ENCODE results near the gene PHACTR2. TPM values are rescaled to one million over a fixed set of nuclear protein-coding genes. Genes with fewer than 3 reads are reported as not detected.
A peak's percentile ranks its signal among the peaks of the same experiment; 100 is the strongest.

The PHACTR2 gene
- total and polyA plus RNA-seq, 9 donors = 19.5 to 66.5 (median 34.4) TPM

DNA sequence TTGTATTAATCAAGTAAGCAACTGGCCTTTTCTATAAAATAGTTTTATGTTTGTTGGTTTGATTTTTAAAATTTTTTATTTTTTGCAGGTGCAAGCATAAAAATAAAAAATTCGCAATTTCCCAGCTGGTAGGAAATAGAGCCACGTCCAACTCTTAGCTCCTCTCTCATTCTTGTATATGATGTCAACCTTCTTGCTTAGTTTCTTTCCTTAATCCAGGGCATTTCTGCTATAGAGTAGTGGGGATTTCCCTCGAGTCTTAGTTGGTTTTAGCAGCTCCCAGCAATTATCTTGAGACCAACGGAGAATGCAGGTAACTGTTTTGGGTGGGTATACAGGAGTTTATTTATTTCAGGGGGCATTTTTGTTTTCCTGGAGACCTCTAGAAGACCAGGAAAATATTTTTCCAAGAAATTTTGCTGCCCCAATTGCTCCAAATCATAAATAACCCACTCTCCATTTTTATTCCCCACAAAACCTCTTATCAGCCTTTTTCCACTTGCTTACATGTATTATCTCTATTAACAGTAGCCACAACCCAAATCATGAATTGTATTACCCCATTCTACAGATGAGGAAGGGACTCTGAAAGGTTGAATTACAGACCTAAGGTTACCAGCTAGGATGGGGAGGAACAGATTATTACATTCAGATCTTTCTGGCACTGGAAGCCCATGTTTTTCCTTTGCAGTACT lies 18.4 kb downstream of the PHACTR2 start:
- H3K4me1 ChIP-seq (ENCODE audit: control insufficient read depth, insufficient read depth, low read length) = peaks cover 39% of the 10 kb centered on the region
- H3K4me3 ChIP-seq (ENCODE audit: low read length) = no peak overlapping the region
- H3K27me3 ChIP-seq (ENCODE audit: control insufficient read depth, insufficient read depth, low read length) = no peaks in the 10 kb centered on the region
- no peaks in the 10 kb centered on the region for H3K9me3 ChIP-seq (replicated peaks; ENCODE audit: control insufficient read depth, low read depth, low read length)
- peak; percentile 90 for DNase-seq
- H3K27ac ChIP-seq (ENCODE audit: low read length) = peak overlapping the region; percentile 93
- no peaks in the 10 kb centered on the region for H3K36me3 ChIP-seq (ENCODE audit: control insufficient read depth, insufficient read depth, low read length)
- no CpG with 5 or more reads among the region's 4 CpGs for WGBS (ENCODE audit: insufficient coverage)

DNA sequence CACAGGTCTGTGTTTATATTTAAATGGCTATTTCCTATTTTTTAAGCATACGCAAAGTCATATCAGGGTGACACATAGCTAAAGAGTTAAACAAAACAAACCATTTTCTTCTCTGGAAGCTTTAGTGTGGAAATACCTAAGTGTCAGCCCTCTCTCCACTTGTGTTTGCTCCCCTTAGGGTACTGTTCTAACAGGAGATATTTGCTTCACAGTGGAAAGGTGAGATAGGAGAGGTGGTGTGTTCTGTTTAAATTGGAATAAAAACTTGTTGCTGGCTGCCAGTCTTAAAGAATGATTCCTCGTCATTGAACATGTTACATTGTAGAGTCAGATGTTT lies 18.9 kb downstream of the PHACTR2 start:
- H3K36me3 ChIP-seq (ENCODE audit: control insufficient read depth, insufficient read depth, low read length) = no peaks in the 10 kb centered on the region
- no peaks in the 10 kb centered on the region for H3K9me3 ChIP-seq (replicated peaks; ENCODE audit: control insufficient read depth, low read depth, low read length)
- no peaks in the 10 kb centered on the region for H3K27me3 ChIP-seq (ENCODE audit: control insufficient read depth, insufficient read depth, low read length)
- no peak for DNase-seq
- peaks cover 43% of the 10 kb centered on the region for H3K4me1 ChIP-seq (ENCODE audit: control insufficient read depth, insufficient read depth, low read length)
- H3K27ac ChIP-seq (ENCODE audit: low read length) = peak overlapping the region; percentile 93
- WGBS (ENCODE audit: insufficient coverage) = no CpG with 5 or more reads among the region's 2 CpGs
- H3K4me3 ChIP-seq (ENCODE audit: low read length) = no peak overlapping the region

DNA sequence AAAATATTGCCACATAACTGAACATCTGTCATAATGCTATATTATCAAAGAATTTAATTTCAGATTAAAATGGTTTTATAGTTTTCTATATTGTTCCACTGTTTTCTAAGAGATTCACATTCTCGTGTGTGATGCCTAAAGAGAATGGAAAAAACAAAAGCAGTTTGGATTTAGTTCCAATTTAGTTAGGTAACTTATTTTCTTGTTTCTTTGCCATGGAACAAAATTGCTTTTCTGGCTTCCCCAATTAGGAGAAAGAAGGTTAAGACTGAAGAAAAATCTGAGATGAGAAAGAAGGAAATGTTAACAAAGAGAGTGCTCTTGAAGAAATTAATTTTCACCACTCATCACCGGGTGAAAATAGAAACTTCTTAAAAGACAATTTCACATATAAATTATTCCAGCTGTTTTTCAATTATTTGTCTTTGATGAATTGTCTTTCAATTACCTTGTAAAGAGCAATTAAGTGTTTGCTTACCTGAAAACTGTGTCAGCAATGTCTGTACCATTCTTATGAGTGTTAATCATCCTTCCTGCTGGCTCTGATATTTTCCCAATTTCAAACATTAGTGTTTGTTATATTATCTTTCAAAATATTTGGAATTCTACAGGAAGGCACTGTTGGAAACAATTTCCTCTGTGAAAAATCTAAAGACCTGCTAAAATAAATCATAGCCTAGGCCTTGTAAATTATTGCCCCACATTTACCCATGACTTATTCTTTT lies 19.5 kb downstream of the PHACTR2 start:
- no CpG with 5 or more reads among the region's 2 CpGs for WGBS (ENCODE audit: insufficient coverage)
- peak; percentile 94 for DNase-seq
- peaks cover 40% of the 10 kb centered on the region for H3K4me1 ChIP-seq (ENCODE audit: control insufficient read depth, insufficient read depth, low read length)

DNA sequence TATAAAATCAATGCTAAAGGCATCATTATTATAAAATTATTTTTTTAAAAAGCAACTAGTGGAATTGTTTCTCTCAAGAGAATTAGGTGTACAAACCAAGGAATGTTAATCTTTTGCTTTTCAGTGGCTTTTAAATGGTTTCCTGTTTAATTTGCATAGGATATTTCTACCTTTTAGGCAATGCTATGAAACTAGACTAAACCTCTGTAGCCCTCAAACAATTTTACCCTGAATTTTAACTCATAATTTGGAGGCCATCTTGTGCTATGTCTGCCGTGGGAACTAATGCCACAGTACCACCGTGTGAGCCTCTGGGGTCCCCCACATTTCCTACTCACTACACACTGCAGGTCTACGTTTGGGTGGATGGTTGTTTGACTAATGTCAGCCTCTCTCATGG lies 20.6 kb downstream of the PHACTR2 start:
- no peak for DNase-seq
- no peaks in the 10 kb centered on the region for H3K9me3 ChIP-seq (replicated peaks; ENCODE audit: control insufficient read depth, low read depth, low read length)
- H3K36me3 ChIP-seq (ENCODE audit: control insufficient read depth, insufficient read depth, low read length) = no peaks in the 10 kb centered on the region
- no peaks in the 10 kb centered on the region for H3K27me3 ChIP-seq (ENCODE audit: control insufficient read depth, insufficient read depth, low read length)
- H3K4me3 ChIP-seq (ENCODE audit: low read length) = no peak overlapping the region
- peak overlapping the region; percentile 93 for H3K27ac ChIP-seq (ENCODE audit: low read length)
- H3K4me1 ChIP-seq (ENCODE audit: control insufficient read depth, insufficient read depth, low read length) = peaks cover 36% of the 10 kb centered on the region
- WGBS (ENCODE audit: insufficient coverage) = no CpG with 5 or more reads among the region's 3 CpGs

More for the DNA sequence above, 19.5 kb downstream of the PHACTR2 start:
- Histone ChIP-seq H3K27ac (ENCODE audit: low read length) (peak overlapping the region; percentile 93), H3K36me3 (ENCODE audit: control insufficient read depth, insufficient read depth, low read length) (no peaks in the 10 kb centered on the region), H3K4me3 (ENCODE audit: low read length) (no peak overlapping the region), H3K9me3 (replicated peaks; ENCODE audit: control insufficient read depth, low read depth, low read length) (no peaks in the 10 kb centered on the region), H3K27me3 (ENCODE audit: control insufficient read depth, insufficient read depth, low read length) (no peaks in the 10 kb centered on the region)

DNA sequence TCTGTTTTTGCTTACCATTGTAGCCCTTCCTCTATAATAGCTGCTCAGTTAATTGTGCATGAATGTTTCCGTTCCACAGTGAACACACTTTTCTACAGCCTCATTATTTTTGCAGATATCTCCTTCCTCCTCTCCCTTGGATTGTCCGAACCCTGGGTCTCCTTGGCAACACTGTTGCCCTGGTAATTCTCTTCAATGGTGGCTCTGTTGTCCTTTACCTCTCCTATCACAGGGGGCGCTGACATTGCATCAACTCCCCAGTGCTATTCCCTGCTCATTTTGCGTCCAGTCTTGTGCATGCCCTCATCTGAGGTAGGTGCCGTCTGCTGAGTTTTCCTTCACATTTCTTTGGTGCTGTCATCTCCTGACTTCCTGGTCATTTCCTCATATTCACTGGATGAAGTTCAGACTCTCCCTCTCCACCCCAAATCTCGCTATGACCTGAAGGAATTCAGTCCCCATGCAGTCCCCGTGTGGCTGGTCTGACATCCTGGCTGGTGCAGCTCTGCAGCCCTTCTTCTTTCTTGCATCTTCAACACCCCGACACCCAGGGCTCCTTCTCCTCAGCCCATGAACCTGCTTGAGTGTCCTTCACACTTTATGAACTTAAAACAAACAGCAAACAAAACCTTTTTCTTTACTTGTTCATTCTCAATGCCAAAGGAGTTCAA lies 21.1 kb downstream of the PHACTR2 start:
- no peak overlapping the region for H3K4me3 ChIP-seq (ENCODE audit: low read length)
- no peaks in the 10 kb centered on the region for H3K9me3 ChIP-seq (replicated peaks; ENCODE audit: control insufficient read depth, low read depth, low read length)
- H3K4me1 ChIP-seq (ENCODE audit: control insufficient read depth, insufficient read depth, low read length) = peaks cover 35% of the 10 kb centered on the region
- no peak for DNase-seq
- H3K27ac ChIP-seq (ENCODE audit: low read length) = peak overlapping the region; percentile 93
- 87% methylated on average over 8 of the region's 8 CpGs for WGBS (ENCODE audit: insufficient coverage)
- no peaks in the 10 kb centered on the region for H3K36me3 ChIP-seq (ENCODE audit: control insufficient read depth, insufficient read depth, low read length)
- no peaks in the 10 kb centered on the region for H3K27me3 ChIP-seq (ENCODE audit: control insufficient read depth, insufficient read depth, low read length)

DNA sequence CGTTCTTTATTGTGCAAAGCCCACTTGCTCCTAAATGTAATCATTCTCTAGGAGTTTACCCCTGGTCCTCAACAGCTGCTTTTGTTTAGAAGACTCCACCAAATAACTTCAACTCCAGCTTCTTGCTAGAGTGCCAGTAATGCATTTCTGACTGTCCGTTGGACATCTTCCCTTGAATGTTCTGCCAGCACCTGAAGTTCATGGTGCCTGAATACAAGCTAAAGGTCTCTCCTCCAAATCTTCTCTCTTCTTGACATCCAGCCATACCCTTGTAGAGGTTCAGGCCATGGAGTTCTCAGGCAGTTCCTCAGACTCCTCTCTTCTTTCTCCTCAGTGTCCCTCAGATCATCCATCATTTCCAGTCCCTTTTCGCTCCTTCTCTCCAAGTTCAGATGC lies 21.7 kb downstream of the PHACTR2 start:
- no peaks in the 10 kb centered on the region for H3K27me3 ChIP-seq (ENCODE audit: control insufficient read depth, insufficient read depth, low read length)
- H3K27ac ChIP-seq (ENCODE audit: low read length) = peak overlapping the region; percentile 93
- H3K36me3 ChIP-seq (ENCODE audit: control insufficient read depth, insufficient read depth, low read length) = no peaks in the 10 kb centered on the region
- no peaks in the 10 kb centered on the region for H3K9me3 ChIP-seq (replicated peaks; ENCODE audit: control insufficient read depth, low read depth, low read length)
- WGBS (ENCODE audit: insufficient coverage) = 43% methylated on average over 3 of the region's 3 CpGs
- peak; percentile 90 for DNase-seq
- H3K4me3 ChIP-seq (ENCODE audit: low read length) = no peak overlapping the region
- H3K4me1 ChIP-seq (ENCODE audit: control insufficient read depth, insufficient read depth, low read length) = peaks cover 35% of the 10 kb centered on the region

DNA sequence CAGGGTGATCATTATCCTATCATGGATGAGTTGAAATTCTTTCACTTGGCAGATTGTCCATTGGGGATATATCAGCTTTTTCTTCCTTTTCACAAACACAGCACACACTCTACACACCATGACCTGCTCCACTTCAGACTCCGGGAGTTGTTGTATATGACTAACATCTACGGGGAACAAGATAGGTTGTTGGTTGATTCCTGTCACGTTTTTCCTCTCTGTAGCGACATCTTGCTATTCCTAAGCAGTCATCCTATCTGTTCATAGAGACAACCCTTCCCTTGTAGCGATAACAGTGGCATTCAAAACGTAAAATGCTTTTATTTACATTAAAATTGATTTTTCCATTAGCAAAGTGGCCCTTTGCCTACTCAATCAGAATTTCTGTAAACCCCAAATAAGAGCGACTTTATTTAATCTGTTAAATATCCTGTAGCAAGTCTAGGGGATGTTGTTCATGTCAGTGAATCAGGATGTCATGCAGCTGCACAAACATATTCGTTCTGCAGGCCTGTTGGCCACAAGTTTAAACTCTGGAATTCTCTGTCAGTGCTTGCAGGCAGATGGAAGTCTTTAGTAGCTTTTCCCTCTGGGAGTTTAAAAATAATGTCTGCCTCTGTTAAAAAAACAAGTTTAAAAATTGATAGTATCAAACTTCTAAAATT lies 23.1 kb downstream of the PHACTR2 start:
- Histone ChIP-seq H3K27me3 (ENCODE audit: control insufficient read depth, insufficient read depth, low read length) (no peaks in the 10 kb centered on the region), H3K4me1 (ENCODE audit: control insufficient read depth, insufficient read depth, low read length) (peaks cover 29% of the 10 kb centered on the region), H3K27ac (ENCODE audit: low read length) (peak overlapping the region; percentile 93), H3K4me3 (ENCODE audit: low read length) (no peak overlapping the region), H3K9me3 (replicated peaks; ENCODE audit: control insufficient read depth, low read depth, low read length) (no peaks in the 10 kb centered on the region), H3K36me3 (ENCODE audit: control insufficient read depth, insufficient read depth, low read length) (no peaks in the 10 kb centered on the region)
- DNase-seq = peak; percentile 97
- 60% methylated on average over 1 of the region's 8 CpGs for WGBS (ENCODE audit: insufficient coverage)

DNA sequence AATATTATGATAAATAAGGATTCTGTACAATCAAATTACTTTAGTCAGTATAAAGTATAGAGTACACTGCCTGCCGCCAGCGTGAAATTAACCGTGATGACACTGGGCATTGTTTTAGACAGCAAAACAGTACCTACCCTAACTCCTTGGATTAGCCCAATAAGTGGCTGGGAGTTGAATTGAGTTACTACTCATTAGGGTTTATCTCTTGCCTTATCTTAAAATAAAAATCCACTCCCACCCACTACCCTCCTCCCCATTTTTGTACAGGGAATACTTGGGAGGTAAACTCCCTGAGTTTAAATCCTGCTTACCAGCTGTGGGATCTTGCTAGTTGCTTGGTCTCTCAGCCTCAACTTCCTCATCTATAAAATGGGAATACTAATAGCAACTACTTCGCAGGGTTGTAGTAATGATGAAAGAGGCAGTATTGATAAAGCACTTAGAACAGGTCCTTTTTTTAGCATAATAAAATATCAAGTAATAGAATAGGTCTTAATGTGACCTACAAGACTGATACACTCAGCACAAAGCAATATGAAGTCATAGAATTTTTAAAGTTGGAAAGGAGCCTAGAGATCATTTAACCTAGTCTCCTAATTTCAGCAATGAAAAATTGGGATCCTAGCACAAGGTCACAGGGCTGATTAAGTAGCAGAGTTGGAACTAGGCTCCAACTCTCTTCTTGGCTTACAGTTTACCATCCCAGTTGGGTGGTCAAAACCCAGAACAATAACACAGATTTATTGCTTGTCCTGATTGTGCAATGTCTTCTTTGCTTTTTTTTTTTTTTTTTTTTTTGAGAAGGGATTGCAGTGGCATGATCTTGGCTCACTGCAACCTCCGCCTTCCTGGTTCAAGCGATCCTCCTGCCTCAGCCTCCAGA lies 23.8 kb downstream of the PHACTR2 start:
- peaks cover 5% of the 10 kb centered on the region for H3K9me3 ChIP-seq (replicated peaks; ENCODE audit: control insufficient read depth, low read depth, low read length)
- peaks cover 28% of the 10 kb centered on the region for H3K4me1 ChIP-seq (ENCODE audit: control insufficient read depth, insufficient read depth, low read length)
- WGBS (ENCODE audit: insufficient coverage) = no CpG with 5 or more reads among the region's 6 CpGs
- DNase-seq = no peak
- H3K36me3 ChIP-seq (ENCODE audit: control insufficient read depth, insufficient read depth, low read length) = peaks cover 6% of the 10 kb centered on the region
- H3K4me3 ChIP-seq (ENCODE audit: low read length) = no peak overlapping the region
- no peaks in the 10 kb centered on the region for H3K27me3 ChIP-seq (ENCODE audit: control insufficient read depth, insufficient read depth, low read length)
- peak overlapping the region; percentile 93 for H3K27ac ChIP-seq (ENCODE audit: low read length)

DNA sequence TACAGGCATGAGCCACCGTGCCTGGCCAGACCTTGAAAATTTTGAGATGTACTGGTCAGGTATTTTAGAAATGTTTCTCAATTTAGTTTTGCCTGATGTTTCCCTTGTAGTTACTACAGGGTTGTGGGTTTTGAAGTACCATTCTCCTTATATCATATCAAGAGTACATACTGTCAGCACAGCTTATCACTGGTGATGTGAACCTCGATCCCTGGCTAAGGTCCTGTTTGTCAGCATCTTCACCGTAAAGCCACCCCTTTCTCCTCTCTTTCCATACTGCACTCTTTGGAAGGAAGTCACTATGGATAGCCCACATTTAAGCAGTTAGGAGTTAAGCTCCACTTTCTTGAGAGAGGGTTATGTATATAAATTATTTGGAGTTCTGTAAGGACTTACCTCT lies 27.8 kb downstream of the PHACTR2 start:
- Histone ChIP-seq H3K9me3 (replicated peaks; ENCODE audit: control insufficient read depth, low read depth, low read length) (peaks cover 18% of the 10 kb centered on the region), H3K4me1 (ENCODE audit: control insufficient read depth, insufficient read depth, low read length) (peaks cover 5% of the 10 kb centered on the region), H3K27ac (ENCODE audit: low read length) (no peak overlapping the region), H3K36me3 (ENCODE audit: control insufficient read depth, insufficient read depth, low read length) (peaks cover 12% of the 10 kb centered on the region), H3K27me3 (ENCODE audit: control insufficient read depth, insufficient read depth, low read length) (no peaks in the 10 kb centered on the region), H3K4me3 (ENCODE audit: low read length) (no peak overlapping the region)
- WGBS (ENCODE audit: insufficient coverage) = no CpG with 5 or more reads among the region's 3 CpGs
- no peak for DNase-seq
